Measurements from ENCODE around the gene CEMIP.

GRCh38 chr15:80883641-80884040 is 104.5 kb downstream of the CEMIP start:
- TF ChIP-seq TEAD4 (IDR thresholded peaks at IDR 0.05; ENCODE audit: borderline replicate concordance, insufficient read depth) (no peak), RAD21 (IDR thresholded peaks at IDR 0.05; ENCODE audit: low read length) (no peak), CTCF (IDR thresholded peaks at IDR 0.05) (no peak), ELF1 (IDR thresholded peaks at IDR 0.05) (no peak), POLR2AphosphoS5 (IDR thresholded peaks at IDR 0.05; ENCODE audit: low read depth, low read length) (no peak), RFX5 (IDR thresholded peaks at IDR 0.05; ENCODE audit: low read length) (no peak), USF1 (IDR thresholded peaks at IDR 0.05; ENCODE audit: borderline replicate concordance, low read depth) (no peak)
